GM10248 (cell line): Measurements from ENCODE around the gene FBXO31.

ENCODE experiments used
- CTCF ChIA-PET: fragments of 300-600 bp; sonication (Branson Sonifier 250); formaldehyde crosslinking; extraction: SDS; loops from one replicate; lab custom pipeline; 2021; ENCODE audit warnings: antibody characterized with exemption; lab: Yijun Ruan, JAX
- POLR2A ChIA-PET: fragments of 350-650 bp; sonication (Branson Sonifier 250); formaldehyde crosslinking; extraction: SDS; loops from one replicate; lab custom pipeline; 2020; ENCODE audit warnings: antibody characterized with exemption; lab: Yijun Ruan, JAX
- DNase-seq: peaks from one replicate; pipeline ENCODE4 v3.0.0; 2012; ENCODE audit errors: extremely low spot score
- CTCF ChIP-seq: IDR thresholded peaks from 2 replicates; pipeline ENCODE4 v1.5.1; 2012; ENCODE audit warnings: mild to moderate bottlenecking, low read depth; ENCODE audit errors: extremely low read depth, missing control alignments, control extremely low read depth

Gene FBXO31

DNA sequence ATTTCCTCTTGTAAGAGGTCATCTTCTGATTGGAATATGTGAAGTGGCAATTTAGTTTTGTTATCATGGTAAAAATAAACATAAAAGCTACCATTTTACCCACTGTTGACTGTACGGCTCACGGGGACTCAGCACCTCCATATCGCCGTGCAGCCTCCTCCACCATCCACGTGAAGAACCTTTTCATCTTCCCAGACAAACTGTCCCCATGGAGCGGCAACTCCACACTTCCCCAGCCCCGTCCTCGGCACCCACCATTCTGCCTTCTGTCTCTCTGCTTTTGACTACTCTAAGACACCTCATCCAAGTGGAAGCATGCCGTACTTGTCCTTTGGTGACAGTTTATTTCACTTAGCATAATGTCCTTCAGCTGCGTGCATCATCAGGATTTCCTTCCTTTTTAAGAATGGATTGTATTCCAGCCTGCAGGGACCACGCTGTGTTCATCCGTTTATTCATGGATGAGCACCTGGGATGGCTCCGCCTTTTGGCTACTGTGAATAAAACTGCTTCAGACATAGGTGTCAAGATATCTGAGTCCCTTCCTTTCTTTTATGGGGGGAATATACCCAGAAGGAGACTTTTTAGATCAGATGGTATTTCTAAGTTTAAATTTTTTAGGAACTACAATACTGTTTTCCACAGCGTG, 14.3 kb downstream of the FBXO31 start:
- ChIA-PET POLR2A (no interaction called here), CTCF (interaction anchor here (0.9 kb wide), 1 partner anchor 8 kb away, joined by 3 read pairs; no protein-coding TSS in a partner anchor)
- TF ChIP-seq CTCF: no peak
- DNase-seq: no peak

DNA sequence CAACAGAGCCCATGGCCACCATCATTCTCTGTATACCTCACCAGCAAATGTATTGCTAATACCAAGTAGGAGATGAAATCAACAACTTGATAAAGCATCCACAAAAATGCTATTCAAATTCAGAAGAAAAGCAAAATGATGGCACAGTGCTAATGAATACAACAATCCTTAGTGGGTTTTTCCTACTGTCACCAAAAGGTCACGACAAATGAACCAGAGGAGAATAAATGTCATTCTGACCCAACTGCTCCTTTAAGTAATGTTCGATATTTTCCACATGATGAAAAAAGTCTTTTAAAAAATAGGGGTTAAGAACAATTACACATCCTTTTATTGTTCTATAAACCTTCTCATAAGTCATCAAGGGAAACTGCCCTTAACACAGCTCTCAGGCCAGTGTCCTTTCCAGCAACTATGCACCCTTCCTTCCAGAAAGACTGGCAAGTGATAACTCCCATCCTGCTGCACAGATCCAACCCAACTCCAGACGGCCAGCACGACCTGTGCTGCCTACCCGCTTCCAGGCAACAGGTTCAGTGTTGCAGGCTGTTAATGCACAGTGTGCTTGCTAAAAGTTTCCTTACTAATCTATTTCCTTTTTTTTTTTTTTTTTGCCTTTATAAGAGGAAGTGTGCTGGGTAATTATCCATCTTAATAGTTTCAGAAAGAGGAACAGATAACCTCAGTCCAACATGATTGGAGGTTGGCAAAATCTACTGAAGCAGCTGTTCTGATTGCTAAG, 15.4 kb downstream of the FBXO31 start:
- POLR2A ChIA-PET: no interaction called here
- no peak for TF ChIP-seq CTCF
- no peak for DNase-seq
- CTCF ChIA-PET: no interaction called here

DNA sequence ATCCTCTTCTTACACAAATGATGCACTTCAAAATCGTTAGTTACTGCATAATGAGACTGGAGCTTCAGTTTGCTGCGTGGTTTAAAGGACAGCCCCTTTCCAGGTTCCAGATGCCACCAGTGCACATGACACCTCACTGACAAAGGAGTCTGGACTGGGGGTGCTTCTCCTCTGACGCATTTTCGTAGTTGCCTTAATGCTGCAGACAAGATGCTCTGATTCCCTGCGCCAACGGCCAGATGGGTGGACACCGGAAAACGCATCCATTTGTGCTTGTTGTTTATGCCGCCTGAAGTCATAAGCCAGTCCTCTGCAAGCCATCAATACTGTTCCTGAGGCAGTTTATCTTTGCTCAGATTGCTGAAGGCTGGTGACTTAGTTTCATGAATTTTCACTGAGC, 16.0 kb downstream of the FBXO31 start:
- POLR2A ChIA-PET: no interaction called here
- CTCF ChIA-PET: no interaction called here
- no peak for TF ChIP-seq CTCF
- DNase-seq: no peak

DNA sequence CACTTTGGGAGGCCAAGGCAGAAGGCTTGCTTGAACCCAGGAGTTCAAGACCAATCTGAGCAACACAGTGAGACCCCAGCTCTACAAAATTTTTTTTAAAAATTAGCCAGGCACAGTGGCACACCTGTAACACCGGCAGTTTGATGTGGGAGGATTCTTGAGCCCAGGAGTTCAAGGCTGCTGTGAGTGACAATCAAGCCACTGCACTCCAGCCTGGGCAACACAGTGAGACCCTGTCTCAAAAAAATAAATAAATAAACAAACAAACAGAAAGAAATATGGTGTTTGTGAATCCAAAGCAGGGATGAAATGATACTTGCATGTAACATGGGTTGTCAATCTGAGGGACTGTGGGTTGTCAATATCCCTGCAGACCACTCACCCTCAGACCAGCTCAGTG, 16.6 kb downstream of the FBXO31 start:
- POLR2A ChIA-PET: no interaction called here

DNA sequence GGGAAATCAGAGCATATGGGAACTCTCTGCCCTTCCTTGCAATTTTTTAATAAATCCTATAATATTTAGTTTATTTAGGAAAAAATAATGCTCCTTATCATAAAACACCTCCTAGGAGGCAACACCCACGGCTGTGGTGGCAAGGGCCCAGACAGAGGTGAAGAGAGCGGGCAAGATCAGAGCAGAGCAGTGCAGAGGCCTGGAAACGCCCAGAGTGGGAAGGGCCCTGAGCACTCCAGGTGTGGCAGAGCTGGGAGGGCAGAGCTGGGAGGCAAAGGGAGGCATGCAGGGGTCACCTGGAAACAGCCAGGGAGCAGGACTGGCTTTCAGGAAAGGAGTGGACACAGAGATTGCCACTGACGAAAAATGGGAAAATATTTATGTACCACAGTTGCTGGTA, 17.3 kb downstream of the FBXO31 start:
- TF ChIP-seq CTCF: no peak
- ChIA-PET POLR2A (no interaction called here), CTCF (no interaction called here)
- no peak for DNase-seq

More for the DNA sequence above, 16.6 kb downstream of the FBXO31 start:
- CTCF ChIA-PET: no interaction called here
- no peak for TF ChIP-seq CTCF
- DNase-seq: no peak

- no peak for TF ChIP-seq CTCF
- ChIA-PET POLR2A (no interaction called here), CTCF (interaction anchor here (1.4 kb wide), 1 partner anchor 10 kb away, joined by 4 read pairs; no protein-coding TSS in a partner anchor)
- no peak for DNase-seq
These were observed 18.4 kb downstream of the FBXO31 start for GRCh38 chr16:87365021-87365713.
